Activated CD8-positive, alpha-beta memory T cell treated with anti-CD3 and anti-CD28 coated beads, Interleukin-2, amount 50 U/mL, for 1 hour (primary cell): ENCODE data around the gene CGB8.
"Not testable (repeated sequence)": the region's sequence is repeated elsewhere in the genome, so short reads cannot be mapped to it uniquely, and the experiment has no call there.

Experiments
- DNase-seq: peaks from one replicate; pipeline ENCODE4 v3.0.0-alpha.2; 2020; ENCODE audit errors: extremely low read depth

The CGB8 gene

DNA sequence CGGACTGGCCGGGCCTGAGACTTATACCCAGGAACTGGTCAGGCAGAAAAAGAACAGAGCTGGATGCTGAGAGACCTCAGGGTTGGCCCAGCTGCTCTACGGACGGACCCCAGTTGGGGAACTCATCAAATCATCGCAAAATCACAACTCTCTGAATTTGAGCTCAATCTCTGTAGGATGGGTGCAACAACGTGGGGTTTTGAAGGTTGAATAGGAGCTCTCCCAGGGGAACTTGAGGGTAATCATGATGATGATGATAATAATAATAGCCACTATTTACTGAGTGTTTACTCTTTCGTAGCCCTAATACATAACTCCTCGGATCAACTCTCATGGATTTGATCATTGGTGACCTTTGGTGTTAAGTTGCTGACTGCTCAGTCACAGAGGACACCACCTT is 18.6 kb downstream of the CGB8 start:
- not testable (repeated sequence) for DNase-seq

- not testable (repeated sequence) for DNase-seq
Measured at GRCh38 chr19:49029749-49030148, 19.2 kb downstream of the CGB8 start.

- not testable (repeated sequence) for DNase-seq
Measured at GRCh38 chr19:49028686-49029085, 20.2 kb downstream of the CGB8 start.

GRCh38 chr19:49025599-49025998 is 23.3 kb downstream of the CGB8 start:
- DNase-seq: not testable (repeated sequence)

- not testable (repeated sequence) for DNase-seq
Measured at GRCh38 chr19:49025088-49025487, 23.8 kb downstream of the CGB8 start.

- not testable (repeated sequence) for DNase-seq
Measured at GRCh38 chr19:49024233-49024632, 24.7 kb downstream of the CGB8 start, which contains the start of gene CGB3. Gene CGB3 (minus strand): TSS chr19:49024333. CDS start chr19:49023971, 362 bp downstream.

- no peak for DNase-seq
Measured at GRCh38 chr19:49022116-49022515, 26.8 kb downstream of the CGB8 start.

DNA sequence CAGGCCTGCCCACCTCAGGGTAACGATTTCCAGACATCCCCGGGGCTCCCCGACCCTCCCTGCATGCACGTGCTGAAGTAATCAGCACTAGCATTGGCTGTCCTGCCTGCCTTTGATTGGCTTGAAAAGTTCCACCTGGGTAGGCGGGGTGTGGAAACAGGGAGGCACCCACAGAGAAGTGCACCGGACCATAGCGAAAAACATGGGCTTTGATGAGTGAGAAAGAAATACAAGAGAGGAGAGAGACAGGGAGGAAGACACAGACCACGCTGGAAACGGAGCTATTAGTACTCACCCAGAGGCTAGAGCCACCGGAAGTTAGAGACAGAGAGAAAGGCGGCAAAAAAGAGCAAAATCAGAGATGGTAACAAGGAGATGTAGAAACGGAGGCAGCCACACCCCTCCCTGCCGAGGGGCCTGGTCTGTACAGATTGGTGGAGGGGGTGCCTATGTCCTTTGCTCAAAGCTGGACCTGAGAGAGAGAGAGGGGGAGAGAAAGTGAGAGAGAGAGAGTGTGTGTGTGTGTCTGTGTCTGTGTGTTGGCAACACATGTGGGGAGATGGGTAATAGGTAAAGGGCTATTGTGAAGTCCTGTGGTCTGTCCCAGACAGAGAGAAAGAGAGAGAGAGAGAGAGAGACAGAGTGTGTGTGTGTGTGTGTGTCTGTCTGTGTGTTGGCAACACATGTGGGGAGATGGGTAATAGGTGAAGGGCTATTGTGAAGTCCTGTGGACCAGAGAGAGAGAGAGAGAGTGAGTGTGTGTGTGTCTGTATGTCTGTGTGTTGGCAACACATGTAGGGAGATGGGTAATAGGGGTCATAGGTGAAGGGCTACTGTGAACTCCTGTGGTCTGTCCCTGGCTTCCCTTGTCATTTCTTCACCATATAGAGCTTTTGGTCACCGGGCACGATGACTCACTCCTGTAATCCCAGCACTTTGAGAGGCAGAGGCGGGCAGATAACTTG is 27.7 kb downstream of the CGB8 start:
- no peak for DNase-seq

DNA sequence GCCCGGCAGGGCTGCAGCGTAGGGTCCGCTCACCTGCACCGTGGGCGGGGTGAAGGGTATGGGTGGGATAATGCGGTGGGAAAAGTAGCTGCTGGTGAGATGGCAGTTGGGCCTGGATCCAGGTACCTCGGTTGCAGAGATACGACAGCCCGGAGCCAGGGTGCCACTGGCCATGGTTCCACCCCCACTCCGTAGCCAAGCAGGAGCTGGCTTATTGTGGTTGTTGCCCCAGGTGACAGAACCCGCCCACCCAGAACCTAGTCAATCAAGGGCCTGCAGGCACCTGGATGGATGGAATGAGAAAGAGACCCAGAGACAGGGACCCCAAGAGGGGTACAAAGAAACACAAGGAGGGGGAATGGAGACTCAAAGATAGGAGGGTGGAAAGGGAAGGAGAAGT is 28.6 kb downstream of the CGB8 start:
- DNase-seq: no peak

DNA sequence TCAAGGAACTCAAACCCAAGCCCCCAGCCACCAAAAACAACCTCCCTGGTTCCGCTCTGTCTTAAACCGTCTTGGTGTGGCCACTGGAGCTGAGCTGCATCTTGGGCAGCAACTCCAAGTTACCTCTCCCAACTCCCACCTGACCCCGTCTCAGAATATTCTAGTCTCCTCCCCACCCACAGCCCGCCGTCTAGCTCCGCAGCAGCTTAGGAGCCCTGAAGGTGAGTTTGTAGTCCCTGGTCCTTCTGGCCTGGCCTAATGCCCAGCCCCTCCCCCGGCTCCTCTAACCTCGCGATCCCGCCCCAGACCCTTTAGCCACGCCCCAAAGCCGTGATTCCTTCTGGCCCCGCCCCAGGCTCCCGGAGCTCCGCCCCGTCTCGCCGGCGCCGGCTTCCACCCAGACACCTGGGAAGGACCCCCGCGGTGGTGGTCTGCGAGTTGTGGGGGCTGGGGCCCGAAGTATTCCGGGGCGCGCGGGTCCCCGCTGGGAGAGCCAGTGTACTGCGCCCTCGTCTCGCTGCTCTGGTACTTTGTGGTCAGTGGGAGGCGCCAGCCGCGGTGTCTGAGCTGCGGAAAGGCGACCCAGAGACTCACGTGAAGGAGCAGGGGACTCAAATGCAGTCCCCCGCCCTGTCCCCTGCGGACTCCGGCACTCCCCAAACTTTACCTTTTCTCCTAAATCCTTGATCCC is 29.5 kb downstream of the CGB8 start:
- DNase-seq: no peak

DNA sequence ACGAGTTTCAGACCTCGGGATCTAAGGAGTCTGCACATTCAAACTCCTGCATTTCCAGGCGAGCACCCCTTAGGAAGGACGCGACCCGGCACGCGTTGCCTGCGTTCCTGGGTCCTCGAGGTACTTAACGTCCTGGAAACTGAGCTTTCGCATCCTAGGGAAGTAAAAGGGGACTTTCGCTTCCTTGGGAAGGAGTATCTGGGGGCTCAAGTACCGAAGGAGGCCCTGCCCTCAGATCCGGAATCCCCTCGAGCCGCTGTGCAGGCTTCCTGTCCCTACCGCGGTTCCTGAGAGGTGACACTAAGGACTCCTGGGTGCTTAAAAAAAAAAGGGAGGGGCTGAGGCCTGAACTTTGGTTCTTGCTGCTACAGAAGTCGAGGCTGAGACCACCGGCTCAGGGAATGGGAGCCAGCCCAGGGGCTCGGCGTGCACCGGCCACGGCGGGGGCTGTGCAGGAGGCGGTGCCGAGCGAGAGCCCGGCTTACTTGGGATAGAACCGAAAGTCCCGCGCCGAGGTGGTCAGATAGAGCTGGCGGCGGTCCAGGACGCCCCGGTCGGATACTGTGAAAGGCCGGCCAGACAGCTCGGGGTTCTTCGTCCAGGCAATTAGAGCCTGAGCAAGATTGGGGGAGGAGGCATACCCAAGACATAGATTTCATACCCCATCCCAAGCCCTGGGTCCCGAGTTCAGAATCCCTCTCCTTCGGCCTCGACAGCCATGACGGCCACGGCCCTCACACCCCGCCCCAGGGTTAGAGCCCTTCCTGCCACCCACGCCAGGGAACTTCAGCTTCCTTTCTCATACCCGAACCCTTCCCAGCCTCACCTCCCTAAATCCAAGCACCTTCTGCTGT is 30.3 kb downstream of the CGB8 start:
- DNase-seq: not testable (repeated sequence)

DNA sequence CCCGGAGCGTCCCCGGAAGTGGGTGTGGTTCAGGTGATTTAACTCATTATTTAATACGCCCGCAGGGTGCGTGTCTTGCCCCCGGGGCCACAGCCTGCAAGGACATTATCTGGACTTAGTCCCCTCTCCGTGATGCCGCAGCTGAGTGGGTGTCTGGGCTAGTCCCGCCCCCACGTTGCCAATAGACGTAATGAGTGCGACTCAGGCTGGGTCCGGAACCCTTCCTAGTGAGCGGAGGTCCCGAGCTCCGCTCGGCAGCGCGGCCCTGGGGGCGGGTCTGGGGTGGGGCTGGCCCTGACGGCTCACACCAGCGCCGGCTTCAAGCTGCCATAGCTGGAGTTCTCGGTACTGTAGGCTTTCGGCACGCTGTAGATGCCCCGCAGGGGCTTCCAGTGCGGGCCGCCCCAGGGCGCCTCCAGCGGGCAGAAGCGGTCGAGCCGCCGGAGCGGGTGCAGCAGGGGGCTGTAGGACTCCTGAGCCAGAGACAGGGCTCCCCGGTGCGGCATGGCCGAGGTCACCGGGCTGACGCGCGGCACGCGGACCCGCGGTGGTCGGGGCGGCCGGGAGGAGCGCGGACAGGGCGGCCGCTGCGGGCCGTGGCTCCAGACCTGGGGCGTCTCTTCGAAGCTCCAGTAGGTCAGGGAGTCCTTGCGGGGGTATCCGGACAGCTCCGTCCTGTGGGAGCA is 31.1 kb downstream of the CGB8 start:
- no peak for DNase-seq

GRCh38 chr19:49017041-49017665 is 31.8 kb downstream of the CGB8 start, which contains the start of gene LHB:
Gene LHB (minus strand): TSS chr19:49017091. CDS start chr19:49017081, 10 bp downstream.
- no peak for DNase-seq

GRCh38 chr19:49016067-49016839 is 32.7 kb downstream of the CGB8 start:
- no peak for DNase-seq

GRCh38 chr19:49014870-49015255 is 34.0 kb downstream of the CGB8 start:
- no peak for DNase-seq

DNA sequence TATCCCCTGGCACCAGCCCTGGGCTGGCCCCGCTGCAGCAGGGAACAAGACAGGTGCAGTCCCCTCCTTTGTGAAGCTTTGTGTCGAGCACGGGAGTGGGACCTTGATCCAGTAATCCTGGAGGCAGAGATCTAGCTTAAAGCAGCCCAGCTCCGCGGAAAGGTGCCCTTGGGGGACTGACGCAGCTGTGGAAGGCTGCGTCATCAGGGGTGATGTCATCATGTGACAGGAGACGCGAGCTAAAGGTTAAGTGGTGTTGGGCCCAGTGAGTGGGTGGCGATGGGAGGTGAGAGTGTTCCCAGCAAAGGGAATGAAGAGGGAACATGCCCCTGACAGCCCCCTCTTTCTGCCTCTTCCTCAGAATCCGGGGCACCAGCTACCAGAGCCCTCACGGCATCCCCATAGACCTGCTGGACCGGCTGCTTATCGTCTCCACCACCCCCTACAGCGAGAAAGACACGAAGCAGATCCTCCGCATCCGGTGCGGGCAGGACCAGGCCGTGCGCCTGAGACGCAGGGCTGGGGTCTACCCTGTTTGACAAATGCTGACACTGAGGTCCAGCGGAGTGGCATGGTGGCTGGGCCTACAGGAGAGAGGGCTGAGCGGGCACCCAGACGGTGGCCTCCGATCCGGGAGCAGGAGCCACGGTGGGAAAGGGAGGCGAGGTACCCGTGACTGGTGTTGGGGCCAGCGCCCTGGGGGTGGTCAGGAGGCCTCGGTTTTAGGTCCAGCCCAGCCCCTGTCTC is 34.6 kb downstream of the CGB8 start:
- DNase-seq: no peak

DNA sequence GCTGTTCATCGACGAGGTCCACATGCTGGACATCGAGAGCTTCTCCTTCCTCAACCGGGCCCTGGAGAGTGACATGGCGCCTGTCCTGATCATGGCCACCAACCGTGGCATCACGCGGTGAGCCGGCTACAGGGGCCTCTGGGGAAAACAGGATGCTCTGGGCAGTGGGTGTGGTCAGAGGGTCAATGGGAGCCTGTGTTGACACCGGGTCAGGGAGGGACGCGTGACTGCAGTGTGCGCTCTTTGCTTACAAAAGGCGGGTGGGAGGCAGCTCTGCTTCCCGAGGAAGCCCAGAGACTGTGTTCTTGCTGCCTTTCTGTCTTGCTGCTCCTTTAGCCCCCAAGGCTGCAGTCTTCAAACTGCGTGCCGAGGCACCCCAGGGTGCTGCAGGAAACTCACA is 37.7 kb downstream of the CGB8 start:
- DNase-seq: no peak

DNA sequence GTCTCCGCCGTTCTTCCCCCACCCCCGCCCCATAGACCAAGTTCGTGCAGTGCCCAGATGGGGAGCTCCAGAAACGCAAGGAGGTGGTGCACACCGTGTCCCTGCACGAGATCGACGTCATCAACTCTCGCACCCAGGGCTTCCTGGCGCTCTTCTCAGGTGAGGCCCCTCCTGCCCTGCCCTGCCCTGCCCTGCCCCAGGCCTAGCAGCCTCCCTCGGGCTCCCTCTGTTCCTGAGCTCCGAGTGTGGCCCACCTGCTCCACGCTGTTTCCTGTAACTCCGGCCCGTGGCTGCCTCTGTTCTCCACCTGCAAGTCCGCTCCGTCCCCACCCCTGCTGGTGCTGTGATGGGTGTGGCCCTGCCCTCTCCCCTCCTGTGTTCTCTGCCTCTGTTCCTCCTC is 38.5 kb downstream of the CGB8 start:
- DNase-seq: no peak

DNA sequence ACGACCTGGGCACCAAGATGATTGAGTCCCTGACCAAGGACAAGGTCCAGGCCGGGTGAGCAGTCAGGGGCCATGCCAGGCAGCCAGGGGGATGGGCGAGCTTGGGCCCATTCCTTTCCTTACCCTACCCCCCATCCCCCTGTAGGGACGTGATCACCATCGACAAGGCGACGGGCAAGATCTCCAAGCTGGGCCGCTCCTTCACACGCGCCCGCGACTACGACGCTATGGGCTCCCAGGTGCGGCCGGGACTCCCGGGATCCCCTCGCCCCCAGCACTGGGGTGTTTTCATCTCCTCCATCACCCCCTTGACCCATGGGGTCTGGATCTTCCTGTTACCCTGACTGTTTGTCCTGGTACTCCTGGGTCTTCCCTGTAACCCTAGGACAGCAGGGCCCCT is 39.1 kb downstream of the CGB8 start:
- DNase-seq: no peak
